HuH-7 (cell line): ENCODE results near the gene OR52R1.
"Not testable (repeated sequence)": the region's sequence is repeated elsewhere in the genome, so short reads cannot be mapped to it uniquely, and the experiment has no call there.

Source experiments
- DNase-seq: peaks from one replicate; pipeline ENCODE4 v3.0.0; 2011; ENCODE audit warnings: low spot score

The OR52R1 gene

GRCh38 chr11:4804280-4804679, at the start of gene OR52R1:
Gene OR52R1, minus strand, starts transcription at chr11:4804380. Its CDS starts 0 bp downstream, at chr11:4804380.
- DNase-seq = no peak

DNA sequence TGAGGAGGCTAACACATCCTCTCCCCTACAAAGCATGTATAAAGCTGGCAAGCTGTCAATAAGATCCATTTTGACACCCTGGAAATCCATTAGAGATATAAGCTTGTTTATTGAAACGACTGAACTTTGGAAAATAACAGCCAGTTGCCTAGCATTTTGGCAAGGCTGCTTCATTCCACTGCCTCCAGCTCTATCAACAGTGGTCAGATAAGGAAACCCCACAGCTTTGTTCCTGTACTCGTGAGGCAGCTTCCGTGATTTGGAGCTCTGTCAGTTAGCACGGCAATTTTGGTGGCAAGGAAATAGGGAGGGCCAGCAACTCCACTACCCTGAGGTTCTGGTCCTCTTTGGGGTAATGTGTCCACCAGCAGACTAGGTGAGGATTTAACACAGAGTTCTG, 46.9 kb upstream of the OR52R1 start:
- DNase-seq = no peak

GRCh38 chr11:4848908-4849532, 44.8 kb upstream of the OR52R1 start, which contains the start of gene OR51S1:
Gene OR51S1, minus strand, starts transcription at chr11:4849208. Its CDS starts 0 bp downstream, at chr11:4849208.
- DNase-seq = no peak

DNA sequence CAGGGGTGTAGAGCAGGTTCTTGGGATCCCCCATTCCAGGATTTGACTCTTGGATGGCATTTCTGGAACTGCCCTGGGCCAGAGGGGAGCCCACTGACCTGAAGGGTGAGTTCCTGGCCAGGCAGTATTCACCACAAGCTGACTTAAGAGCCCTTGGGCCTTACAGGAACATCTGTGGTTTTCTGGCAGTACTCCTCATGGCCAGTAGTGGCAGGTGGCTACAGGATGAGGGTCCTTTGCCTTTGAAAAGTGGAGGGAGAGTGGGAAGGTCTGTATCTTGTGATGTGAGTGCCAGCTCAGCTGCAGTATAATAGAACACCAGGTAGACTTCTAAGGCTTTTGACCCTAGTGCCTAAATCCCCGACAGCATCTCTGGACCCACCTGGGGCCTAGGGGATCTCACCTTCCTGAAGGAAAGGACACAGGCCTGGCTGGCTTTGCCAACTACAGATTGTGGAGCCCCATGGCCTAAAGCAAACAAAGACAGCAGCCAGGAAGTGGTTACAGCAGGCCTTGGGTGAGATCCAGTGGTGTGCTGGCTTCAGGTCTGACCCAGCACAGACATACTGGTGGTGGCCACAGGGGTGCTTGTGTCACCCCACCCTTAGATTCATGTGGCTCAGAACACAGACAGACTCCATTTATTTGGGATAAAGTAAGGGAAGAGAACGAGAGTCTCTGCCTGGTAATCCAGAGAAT, 35.8 kb upstream of the OR52R1 start:
- no peak for DNase-seq

DNA sequence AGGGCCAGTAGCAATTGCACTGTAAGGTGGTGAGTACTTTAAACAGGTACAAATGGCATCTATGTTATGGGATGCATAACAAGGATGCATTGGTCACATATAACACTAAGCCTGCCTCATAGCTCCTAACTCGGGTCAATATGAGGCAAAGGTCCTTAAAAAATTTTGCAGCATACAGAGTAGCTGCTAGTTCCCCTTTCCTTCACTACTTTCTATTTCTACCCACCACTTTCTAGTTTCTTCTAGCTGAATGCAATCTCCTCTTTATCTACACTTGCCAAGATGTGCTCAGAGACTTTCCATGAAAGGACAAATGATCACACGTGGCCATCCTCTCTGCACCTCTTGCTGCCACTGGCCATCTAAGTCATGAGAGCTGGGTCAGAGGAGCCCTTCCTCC, 26.7 kb upstream of the OR52R1 start:
- DNase-seq = no peak

GRCh38 chr11:4830346-4830745, 26.2 kb upstream of the OR52R1 start:
- no peak for DNase-seq

DNA sequence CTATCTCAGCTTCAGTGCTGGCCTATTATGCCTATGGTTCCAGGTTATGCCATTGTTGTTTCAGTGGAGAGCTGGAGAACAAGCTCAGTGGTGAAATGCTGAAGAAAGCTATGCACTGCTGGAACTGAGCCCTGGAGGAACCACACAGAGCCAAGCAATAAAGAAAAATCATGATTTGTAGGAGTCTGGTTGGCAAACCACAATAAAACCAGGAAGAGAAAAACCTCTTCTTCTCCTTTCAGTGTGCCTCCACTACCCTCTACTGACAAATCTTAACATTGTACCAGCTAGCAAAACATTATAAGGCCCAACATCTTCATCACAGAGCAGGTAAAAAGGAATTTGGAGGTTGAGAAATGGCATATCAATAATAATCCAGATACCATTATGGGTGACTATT, 22.2 kb upstream of the OR52R1 start:
- DNase-seq = no peak

DNA sequence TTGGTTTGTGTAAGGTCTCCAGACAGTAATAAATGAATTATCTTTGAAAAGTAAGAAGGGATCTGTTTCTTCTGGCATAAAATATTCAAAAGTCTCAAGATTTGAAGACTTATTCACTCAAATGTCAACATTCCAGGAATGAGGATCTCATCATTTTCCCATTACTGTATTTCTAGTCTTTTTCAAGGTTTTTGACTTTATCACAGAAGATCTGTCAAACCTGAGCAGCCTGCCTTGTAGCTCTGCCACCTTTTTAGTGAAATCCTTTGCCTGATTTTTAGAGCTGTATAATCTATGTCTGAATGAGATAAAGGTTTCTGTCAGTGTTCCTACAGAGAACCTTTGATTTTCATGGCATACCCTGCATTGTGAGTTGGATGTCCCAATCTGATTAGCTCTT, 21.0 kb upstream of the OR52R1 start:
- no peak for DNase-seq

DNA sequence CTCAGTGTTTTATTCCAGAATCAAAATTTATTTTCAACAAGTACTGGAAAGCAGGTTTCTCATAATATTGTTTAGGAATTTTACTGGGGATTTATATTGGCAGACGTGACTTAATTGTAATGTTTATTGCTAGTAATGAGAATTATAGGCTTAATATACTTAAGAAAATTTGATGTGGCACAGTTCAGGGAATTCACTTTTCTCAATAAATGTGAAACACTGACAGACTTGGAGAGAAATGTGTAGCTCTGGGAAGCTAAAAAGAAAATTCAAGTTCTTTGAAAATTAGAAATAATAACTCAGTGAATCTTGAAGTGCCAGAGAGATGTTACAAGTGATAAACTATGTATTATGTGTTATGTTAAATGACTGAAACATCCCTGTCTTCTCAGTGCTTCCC, 16.8 kb upstream of the OR52R1 start, which contains the start of gene OR51F2:
Gene OR51F2, plus strand, starts transcription at position 301 of the 400 bp plus-strand sequence. CDS start 101 bp downstream, outside the sequence.
- DNase-seq = no peak

GRCh38 chr11:4809246-4809645, 5.1 kb upstream of the OR52R1 start:
- no peak for DNase-seq

- no peak for DNase-seq
Measured at GRCh38 chr11:4808476-4808875, 4.3 kb upstream of the OR52R1 start.

DNA sequence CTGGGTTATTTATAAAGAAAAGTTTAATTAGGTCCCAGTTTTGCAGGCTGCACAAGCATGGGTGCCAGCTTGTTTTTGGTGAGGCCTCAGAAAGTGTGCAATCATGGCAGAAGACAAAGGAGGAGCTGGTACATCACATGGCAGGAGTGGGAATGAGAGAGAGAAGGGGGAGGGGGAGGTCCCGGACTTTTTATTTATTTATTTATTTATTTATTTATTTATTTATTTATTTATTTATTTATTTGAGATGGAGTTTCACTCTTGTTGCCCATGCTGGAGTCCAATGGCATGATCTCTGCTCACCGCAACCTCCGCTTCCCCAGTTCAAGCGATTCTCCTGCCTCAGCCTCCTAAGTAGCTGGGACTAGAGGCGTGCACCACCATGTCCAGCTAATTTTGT, 2.9 kb downstream of the OR52R1 start:
- DNase-seq = not testable (repeated sequence)

GRCh38 chr11:4798427-4799183, 5.6 kb downstream of the OR52R1 start:
- DNase-seq = no peak

DNA sequence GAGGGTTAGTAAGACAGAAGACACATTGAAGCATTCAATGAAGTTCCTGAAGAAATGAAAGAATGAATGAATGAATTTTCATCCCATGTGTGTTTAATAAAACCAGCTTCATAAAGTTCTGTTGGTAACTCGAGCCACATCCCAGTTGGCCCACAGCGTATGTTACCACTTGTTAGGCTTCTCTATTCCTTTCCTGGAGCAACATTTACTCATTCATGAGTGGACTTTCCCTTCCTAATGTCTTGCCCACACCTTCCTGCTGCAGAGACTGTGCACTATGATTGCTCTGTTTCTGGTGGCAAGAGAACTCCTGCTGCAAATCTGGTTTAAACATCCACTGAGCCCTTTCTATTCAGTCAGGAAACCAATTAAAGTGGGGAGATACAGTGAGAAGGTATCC, 7.0 kb downstream of the OR52R1 start:
- DNase-seq = no peak

- no peak for DNase-seq
Measured at GRCh38 chr11:4782454-4782853, 21.7 kb downstream of the OR52R1 start.

- DNase-seq = no peak
Measured at GRCh38 chr11:4769838-4770237, 34.3 kb downstream of the OR52R1 start, which contains the start of gene OR51F1. Gene OR51F1, minus strand, starts transcription at chr11:4769938. Its CDS starts 0 bp downstream, at chr11:4769938.

DNA sequence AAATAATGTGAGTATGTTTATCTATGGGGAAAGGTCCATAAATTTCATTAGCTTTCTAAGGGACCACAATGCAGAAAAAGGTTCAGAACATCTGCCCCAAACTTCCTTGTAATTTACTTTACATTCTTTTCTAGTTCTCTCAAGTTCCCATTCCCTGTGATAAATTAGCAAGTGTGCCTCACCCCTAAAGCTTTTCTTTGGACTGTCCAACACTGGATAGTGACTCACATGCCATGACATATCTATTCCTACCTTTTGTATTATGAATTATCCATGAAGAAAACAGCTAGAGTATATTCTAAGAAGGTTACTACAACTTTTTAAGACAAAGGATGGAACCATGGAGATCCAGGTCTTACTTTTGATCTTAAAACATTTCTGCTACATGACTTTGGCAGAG, 36.1 kb downstream of the OR52R1 start:
- DNase-seq = no peak

GRCh38 chr11:4766420-4767043, 37.6 kb downstream of the OR52R1 start:
- no peak for DNase-seq

DNA sequence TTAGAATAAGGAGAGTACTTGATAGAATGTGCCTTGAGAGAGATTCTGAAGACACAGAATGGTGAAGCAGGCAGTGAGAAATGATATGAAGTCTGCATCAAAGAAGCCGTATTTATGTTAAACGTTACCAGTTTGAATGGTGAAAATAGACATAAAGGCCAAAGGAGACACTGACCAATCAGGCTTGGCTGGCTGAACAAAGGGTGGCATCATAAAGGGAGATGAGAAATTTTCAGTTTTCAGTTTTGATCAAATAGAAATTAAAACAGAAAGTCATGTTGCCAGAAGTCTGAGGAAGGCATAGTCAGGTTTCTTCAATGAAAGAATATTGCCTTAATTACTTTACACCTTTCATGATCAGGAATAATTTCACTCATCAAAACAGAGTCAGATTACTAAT, 41.1 kb downstream of the OR52R1 start:
- DNase-seq = no peak
